Epithelial cell of proximal tubule (primary cell): ENCODE results near the gene ITPKC. TPM values are rescaled to one million over a fixed set of nuclear protein-coding genes. Genes with fewer than 3 reads are reported as not detected.

Experiments used
- DNase-seq: peaks from one replicate; pipeline ENCODE4 v3.0.0-alpha.2; 2011; ENCODE audit warnings: low read depth
- H3K4me3 ChIP-seq: 2 replicates; pipeline ENCODE4 v1.5.1; 2011; ENCODE audit warnings: low read depth, mild to moderate bottlenecking, low read length
- CTCF ChIP-seq: conservative IDR thresholded peaks from 2 replicates; pipeline ENCODE4 v1.5.1; 2012; ENCODE audit warnings: low read depth, mild to moderate bottlenecking, low read length
- total RNA-seq: library from RNA; depleted of rRNA; stranded (reverse); fragments of >200 nt; gene quantifications from 2 replicates; pipeline ENCODE4 v1.2.3, GENCODE V29; 2015

ITPKC gene
- total RNA-seq, 1 donor from 2014 or later = 17.6 TPM

GRCh38 chr19:40695881-40696280 is 21.0 kb upstream of the ITPKC start:
- TF ChIP-seq CTCF = no peak
- H3K4me3 ChIP-seq = no peak overlapping the region
- no peak for DNase-seq

- no peak for DNase-seq
- no peak for TF ChIP-seq CTCF
- no peak overlapping the region for H3K4me3 ChIP-seq
These were observed 19.9 kb upstream of the ITPKC start for GRCh38 chr19:40697007-40697406.

- no peak overlapping the region for H3K4me3 ChIP-seq
- DNase-seq = no peak
- no peak for TF ChIP-seq CTCF
These were observed 16.8 kb upstream of the ITPKC start for GRCh38 chr19:40700083-40700482.

- H3K4me3 ChIP-seq = no peak overlapping the region
- DNase-seq = no peak
- no peak for TF ChIP-seq CTCF
These were observed 15.2 kb upstream of the ITPKC start for GRCh38 chr19:40701758-40702157.

GRCh38 chr19:40702337-40703012 is 14.4 kb upstream of the ITPKC start:
- no peak for DNase-seq
- TF ChIP-seq CTCF = no peak
- no peak overlapping the region for H3K4me3 ChIP-seq

GRCh38 chr19:40703029-40703755 is 13.7 kb upstream of the ITPKC start:
- DNase-seq = no peak
- no peak for TF ChIP-seq CTCF
- H3K4me3 ChIP-seq = no peak overlapping the region
